Stimulated activated effector memory CD8-positive, alpha-beta T cell treated with anti-CD3 and anti-CD28 coated beads, Interleukin-12 subunit alpha, Interleukin-12 subunit beta, amount 100 ng/mL, for 72 hours (primary cell): Measurements from ENCODE around the gene TMEM53.
A peak's percentile ranks its signal among the peaks of the same experiment; 100 is the strongest.

Experiments
- ATAC-seq: fragments of 150-1000 bp; cut with Tn5 transposase; 2 replicates; pipeline ENCODE4 v1.10.0; 2021
- DNase-seq, 2 donors: peaks; one replicate each; pipeline ENCODE4 v3.0.0; 2021 to 2022; ENCODE audit warnings: low spot score in 2 of 2
- H3K27ac Mint-ChIP-seq: one replicate; pipeline ENCODE4 v1.8.0; 2022; ENCODE audit warnings: mild to moderate bottlenecking, mixed read lengths
- H3K36me3 Mint-ChIP-seq: one replicate; pipeline ENCODE4 v1.8.0; 2022; ENCODE audit warnings: mild to moderate bottlenecking, mixed read lengths
- H3K4me1 Mint-ChIP-seq: one replicate; pipeline ENCODE4 v1.8.0; 2022; ENCODE audit warnings: mixed read lengths
- H3K4me3 Mint-ChIP-seq: one replicate; pipeline ENCODE4 v1.8.0; 2022; ENCODE audit warnings: mild to moderate bottlenecking, mixed read lengths
- H3K9me3 Mint-ChIP-seq: one replicate; pipeline ENCODE4 v1.8.0; 2022; ENCODE audit warnings: mixed read lengths

The TMEM53 gene

GRCh38 chr1:44674113-44675000, at the start of gene TMEM53, which contains the start of gene ARMH1:
Gene TMEM53 (minus strand): TSS chr1:44674481. CDS start chr1:44674391, 90 bp downstream.
Gene ARMH1 (plus strand): TSS chr1:44674714. CDS start chr1:44689698, 14,984 bp downstream.
- peak; percentile 97 for ATAC-seq
- peak; percentile 96 to 99 for DNase-seq
- Mint-ChIP-seq H3K4me3 (peak within 1 kb of the TSS; percentile 83), H3K36me3 (no peaks in the 10 kb centered on the region), H3K9me3 (no peaks in the 10 kb centered on the region), H3K27ac (peak within 1 kb of the TSS; percentile 87), H3K4me1 (peaks cover 14% of the 10 kb centered on the region)

DNA sequence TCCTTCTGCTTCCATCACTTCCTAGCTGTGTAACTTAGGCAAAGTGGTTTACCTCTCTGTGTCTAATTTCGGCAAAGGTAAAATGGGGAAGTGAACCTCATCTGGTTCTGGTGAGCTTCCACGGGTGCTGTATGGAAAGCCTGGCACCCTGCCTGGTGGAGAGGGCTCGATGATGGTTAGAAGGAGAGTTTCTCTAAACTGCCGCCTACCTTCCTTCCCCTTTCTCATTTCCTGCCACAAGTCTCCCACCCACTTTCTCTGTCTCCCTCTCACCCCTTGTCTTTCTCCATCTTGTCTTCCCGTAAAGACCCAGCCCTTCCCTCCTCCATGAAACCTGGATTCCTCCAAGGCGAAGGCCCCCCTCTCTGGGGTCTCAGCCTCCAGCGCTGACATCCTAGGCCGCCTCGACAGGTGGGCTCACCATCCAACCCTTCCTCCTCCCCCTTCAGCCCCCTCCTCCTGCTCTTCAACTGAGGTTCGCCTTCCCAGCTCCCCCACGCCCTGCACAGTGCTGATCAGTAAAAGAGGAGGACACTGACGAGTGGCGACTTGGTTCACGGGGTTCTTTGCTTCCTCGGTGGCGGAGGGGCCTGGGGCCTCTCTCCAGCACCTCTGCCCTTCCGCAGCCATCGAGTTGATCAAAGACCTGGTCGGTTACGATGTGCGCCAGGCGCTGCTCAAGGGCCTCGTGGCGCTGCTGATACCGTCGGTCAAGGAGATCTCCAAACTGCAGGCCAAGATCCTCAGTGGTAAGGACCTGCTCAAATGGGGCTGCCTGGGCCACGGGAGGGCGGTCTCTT, 49.4 kb upstream of the TMEM53 start:
- H3K4me1 Mint-ChIP-seq: peaks cover 59% of the 10 kb centered on the region
- ATAC-seq: no peak

DNA sequence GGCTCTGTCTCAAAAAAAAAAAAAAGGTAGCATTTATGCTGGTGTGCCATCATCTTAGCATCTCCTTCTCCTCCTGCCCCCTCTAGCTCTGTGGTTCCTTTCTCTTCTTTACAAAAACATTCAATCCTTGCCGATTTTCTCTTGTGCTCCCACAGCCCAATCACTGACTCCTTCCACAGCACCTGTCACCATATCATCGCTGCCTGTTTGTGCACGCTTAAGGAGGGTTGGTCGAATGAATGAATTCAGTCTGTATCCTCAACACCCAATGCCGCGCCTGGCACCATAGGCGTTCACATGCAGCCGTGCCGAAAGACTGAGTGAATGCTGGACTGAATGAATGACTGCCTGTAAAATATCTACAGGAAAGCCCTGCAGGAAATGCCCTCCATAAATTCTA, 48.8 kb upstream of the TMEM53 start:
- Mint-ChIP-seq H3K27ac (peak overlapping the region; percentile 67), H3K9me3 (no peaks in the 10 kb centered on the region), H3K4me3 (peak overlapping the region; percentile 55), H3K4me1 (peaks cover 63% of the 10 kb centered on the region), H3K36me3 (peaks cover 30% of the 10 kb centered on the region)
- no peak for DNase-seq
- no peak for ATAC-seq

More for the DNA sequence above, 49.4 kb upstream of the TMEM53 start:
- no peak for DNase-seq
- H3K36me3 Mint-ChIP-seq: peaks cover 30% of the 10 kb centered on the region
- H3K27ac Mint-ChIP-seq: peak overlapping the region; percentile 67
- no peaks in the 10 kb centered on the region for H3K9me3 Mint-ChIP-seq
- H3K4me3 Mint-ChIP-seq: peak overlapping the region; percentile 55

GRCh38 chr1:44721485-44722361, 47.4 kb upstream of the TMEM53 start:
- Mint-ChIP-seq H3K4me3 (peak overlapping the region; percentile 55), H3K36me3 (peaks cover 30% of the 10 kb centered on the region), H3K27ac (peak overlapping the region; percentile 99), H3K4me1 (peaks cover 72% of the 10 kb centered on the region), H3K9me3 (no peaks in the 10 kb centered on the region)
- ATAC-seq (peak; percentile 91), DNase-seq (peak; percentile 48 to 89)

DNA sequence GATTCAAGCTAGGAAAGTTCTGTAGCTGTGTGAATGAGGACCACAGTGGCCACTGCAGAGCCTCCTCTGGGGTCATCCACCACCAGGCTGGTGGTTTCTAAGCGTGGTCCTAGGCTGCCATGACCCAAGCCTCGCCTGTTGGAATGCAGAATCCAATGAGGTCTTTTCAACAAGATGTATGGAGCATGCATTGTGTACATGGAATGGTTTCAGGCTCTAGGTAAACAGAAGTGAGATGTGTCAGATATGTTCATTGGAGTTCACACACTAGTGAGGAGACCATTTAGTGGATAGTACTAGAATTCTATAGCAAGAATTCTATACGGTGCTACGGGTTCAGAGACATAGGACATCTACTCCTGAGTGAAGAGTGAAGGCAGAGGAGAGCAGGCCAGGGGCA, 46.0 kb upstream of the TMEM53 start:
- Mint-ChIP-seq H3K27ac (peak overlapping the region; percentile 99), H3K4me1 (peaks cover 81% of the 10 kb centered on the region), H3K9me3 (no peaks in the 10 kb centered on the region), H3K36me3 (peaks cover 30% of the 10 kb centered on the region), H3K4me3 (peak overlapping the region; percentile 55)
- no peak for DNase-seq
- ATAC-seq: no peak

DNA sequence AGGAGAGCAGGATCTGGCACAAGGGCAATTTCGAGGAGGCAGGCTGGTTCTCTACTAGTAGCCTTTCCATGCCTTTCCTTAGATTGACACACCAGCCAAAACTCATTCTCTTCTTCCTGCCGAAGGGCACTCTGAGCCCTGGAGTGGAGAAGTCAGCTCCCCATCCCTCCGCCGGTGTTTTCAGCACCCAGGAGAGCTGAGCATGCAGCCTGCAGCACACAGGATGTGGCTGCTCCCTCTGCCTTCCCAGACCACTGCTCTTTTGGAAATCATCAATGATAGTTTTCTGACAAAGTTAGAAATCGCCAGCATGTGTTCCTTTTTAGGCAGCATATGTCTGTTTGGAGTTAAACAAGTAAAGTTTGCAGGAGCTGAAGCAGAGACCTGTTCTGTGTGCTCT, 45.0 kb upstream of the TMEM53 start:
- peaks cover 30% of the 10 kb centered on the region for H3K36me3 Mint-ChIP-seq
- H3K9me3 Mint-ChIP-seq: no peaks in the 10 kb centered on the region
- no peak for DNase-seq
- no peak for ATAC-seq
- H3K27ac Mint-ChIP-seq: no peak overlapping the region
- H3K4me3 Mint-ChIP-seq: no peak overlapping the region
- H3K4me1 Mint-ChIP-seq: peaks cover 80% of the 10 kb centered on the region

DNA sequence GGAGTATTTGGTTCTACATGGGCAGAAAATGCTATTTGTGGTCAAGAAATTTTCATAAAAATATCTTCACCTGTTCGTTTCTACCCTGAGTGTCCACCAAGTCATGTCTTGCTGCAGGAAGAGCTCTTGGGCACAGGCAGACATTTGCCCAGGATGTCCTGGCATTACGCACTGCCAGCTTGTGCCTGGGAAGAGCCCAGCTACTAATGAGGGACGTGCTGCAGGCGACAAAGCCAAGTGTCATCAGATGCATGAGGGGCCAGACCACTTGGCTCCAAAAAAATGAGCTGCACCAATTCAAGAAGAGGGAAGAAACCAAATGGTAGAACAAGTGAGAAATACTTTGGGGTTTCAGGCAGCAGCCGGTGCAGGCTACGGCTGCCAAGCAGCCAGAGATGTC, 43.8 kb upstream of the TMEM53 start:
- DNase-seq (no peak), ATAC-seq (no peak)
- no peak overlapping the region for H3K4me3 Mint-ChIP-seq
- no peak overlapping the region for H3K27ac Mint-ChIP-seq
- no peaks in the 10 kb centered on the region for H3K9me3 Mint-ChIP-seq
- peaks cover 69% of the 10 kb centered on the region for H3K4me1 Mint-ChIP-seq
- H3K36me3 Mint-ChIP-seq: peaks cover 28% of the 10 kb centered on the region

GRCh38 chr1:44717653-44718052, 43.4 kb upstream of the TMEM53 start:
- peaks cover 24% of the 10 kb centered on the region for H3K36me3 Mint-ChIP-seq
- ATAC-seq: no peak

DNA sequence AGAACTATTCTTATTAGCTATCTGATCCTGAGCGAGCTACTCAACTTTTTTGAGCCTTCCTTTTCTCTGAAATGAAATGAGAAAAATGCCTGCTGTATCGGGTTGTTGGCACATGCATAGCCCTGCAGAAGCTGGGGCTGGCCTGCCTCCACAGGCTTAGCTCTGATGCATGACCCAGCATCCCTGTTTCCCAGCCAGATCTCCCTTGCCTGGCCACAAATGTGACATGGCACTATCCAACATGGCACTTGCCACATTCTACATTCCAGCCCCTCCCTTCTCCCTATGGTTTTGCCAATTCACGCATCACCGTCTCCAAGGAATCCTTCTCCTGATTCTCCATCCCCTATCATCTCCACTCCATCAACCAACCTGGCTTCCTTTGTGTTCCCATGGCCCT, 42.9 kb upstream of the TMEM53 start:
- ATAC-seq (no peak), DNase-seq (no peak)
- H3K9me3 Mint-ChIP-seq: no peaks in the 10 kb centered on the region
- no peak overlapping the region for H3K4me3 Mint-ChIP-seq
- peaks cover 20% of the 10 kb centered on the region for H3K36me3 Mint-ChIP-seq
- no peak overlapping the region for H3K27ac Mint-ChIP-seq
- peaks cover 64% of the 10 kb centered on the region for H3K4me1 Mint-ChIP-seq

More at GRCh38 chr1:44717653-44718052, 43.4 kb upstream of the TMEM53 start:
- Mint-ChIP-seq H3K9me3 (no peaks in the 10 kb centered on the region), H3K4me3 (no peak overlapping the region), H3K27ac (no peak overlapping the region), H3K4me1 (peaks cover 66% of the 10 kb centered on the region)
- DNase-seq: no peak

DNA sequence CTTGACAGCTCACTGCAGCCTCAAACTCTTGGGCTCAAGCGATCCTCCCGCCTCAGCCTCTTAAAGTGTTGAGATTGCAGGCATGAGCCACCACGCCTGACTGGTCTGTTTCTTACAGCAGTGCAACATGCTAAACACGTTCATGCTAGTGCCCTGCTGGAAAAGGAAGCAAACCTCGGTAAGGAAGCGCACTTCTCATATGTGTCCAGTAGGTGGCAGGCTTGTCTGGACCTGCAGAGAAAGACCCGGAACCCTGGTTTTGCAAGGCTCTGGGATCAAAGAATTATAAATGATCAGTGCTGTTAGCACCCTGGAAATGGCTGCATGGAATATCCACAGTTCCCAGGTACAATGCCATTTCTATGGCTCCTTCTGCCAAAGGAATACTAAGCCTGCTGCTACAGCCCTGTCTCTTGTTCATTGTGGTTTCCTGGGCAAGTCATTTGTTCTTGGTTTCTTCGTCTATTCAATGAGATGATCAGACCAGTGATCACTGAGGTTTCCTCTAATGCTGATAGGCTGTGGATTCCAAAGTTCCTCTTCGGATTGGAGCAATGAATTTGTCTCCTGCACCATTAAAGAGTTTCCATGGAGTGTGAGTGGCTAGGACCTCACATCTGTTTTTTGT, 40.8 kb upstream of the TMEM53 start:
- H3K36me3 Mint-ChIP-seq: no peaks in the 10 kb centered on the region
- H3K9me3 Mint-ChIP-seq: no peaks in the 10 kb centered on the region
- no peak overlapping the region for H3K27ac Mint-ChIP-seq
- ATAC-seq (peak; percentile 83), DNase-seq (peak; percentile 57 to 80)
- peaks cover 44% of the 10 kb centered on the region for H3K4me1 Mint-ChIP-seq
- peak overlapping the region; percentile 19 for H3K4me3 Mint-ChIP-seq

GRCh38 chr1:44714532-44714931, 40.3 kb upstream of the TMEM53 start:
- Mint-ChIP-seq H3K4me1 (peaks cover 42% of the 10 kb centered on the region), H3K27ac (no peak overlapping the region), H3K9me3 (no peaks in the 10 kb centered on the region), H3K36me3 (no peaks in the 10 kb centered on the region), H3K4me3 (peak overlapping the region; percentile 19)
- DNase-seq: no peak
- ATAC-seq: no peak

- ATAC-seq (no peak), DNase-seq (no peak)
- no peak overlapping the region for H3K27ac Mint-ChIP-seq
- no peaks in the 10 kb centered on the region for H3K36me3 Mint-ChIP-seq
- peaks cover 43% of the 10 kb centered on the region for H3K4me1 Mint-ChIP-seq
- no peak overlapping the region for H3K4me3 Mint-ChIP-seq
- H3K9me3 Mint-ChIP-seq: no peaks in the 10 kb centered on the region
These were observed 39.1 kb upstream of the TMEM53 start for GRCh38 chr1:44713321-44713781.

DNA sequence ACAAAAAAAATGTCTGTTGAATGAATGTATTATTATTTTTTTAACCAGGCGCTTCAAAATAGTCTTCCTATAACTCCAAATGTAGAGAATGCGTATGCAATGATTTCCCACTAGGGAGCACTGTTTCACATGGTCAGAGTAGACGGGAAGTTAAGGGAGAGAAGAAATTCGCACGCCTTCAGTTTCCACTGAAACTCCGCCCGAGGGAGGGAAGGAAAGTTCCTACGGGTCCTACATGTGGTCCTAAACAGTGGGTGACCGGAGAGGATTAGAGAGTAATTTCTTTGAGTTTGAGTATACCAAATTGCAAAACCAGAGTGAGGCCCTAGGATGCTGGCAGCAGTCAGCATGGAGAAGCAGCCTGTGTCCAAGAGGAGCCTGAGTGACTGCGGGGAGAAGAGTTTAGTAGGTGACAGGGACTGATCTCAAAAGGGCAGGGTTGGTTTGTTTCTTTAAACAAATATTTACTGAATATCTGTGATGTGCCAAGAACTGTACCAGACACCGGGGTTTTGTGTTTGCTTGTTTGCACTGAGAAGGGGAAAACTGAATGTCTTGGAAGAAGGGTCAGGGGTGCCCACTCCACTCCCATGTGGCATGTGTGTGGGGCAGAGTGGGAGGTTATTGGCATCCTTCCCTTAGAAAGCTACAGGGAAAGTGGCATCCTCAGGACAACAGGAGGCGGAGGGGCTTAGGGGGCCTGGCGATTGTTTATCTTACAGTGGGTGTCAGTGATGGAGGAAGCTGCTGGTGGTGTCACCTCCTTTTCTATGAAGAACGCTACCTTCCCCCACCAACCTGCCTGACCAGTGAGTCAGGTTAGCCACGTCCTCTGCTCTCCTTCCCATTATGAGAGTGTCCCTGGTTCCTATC, 33.9 kb upstream of the TMEM53 start:
- no peak for DNase-seq
- Mint-ChIP-seq H3K36me3 (no peaks in the 10 kb centered on the region), H3K4me1 (peaks cover 21% of the 10 kb centered on the region), H3K27ac (peak overlapping the region; percentile 11), H3K9me3 (no peaks in the 10 kb centered on the region), H3K4me3 (peak overlapping the region; percentile 44)
- peak; percentile 71 for ATAC-seq
